ENCODE results near the gene GPR156.

The GPR156 gene

DNA sequence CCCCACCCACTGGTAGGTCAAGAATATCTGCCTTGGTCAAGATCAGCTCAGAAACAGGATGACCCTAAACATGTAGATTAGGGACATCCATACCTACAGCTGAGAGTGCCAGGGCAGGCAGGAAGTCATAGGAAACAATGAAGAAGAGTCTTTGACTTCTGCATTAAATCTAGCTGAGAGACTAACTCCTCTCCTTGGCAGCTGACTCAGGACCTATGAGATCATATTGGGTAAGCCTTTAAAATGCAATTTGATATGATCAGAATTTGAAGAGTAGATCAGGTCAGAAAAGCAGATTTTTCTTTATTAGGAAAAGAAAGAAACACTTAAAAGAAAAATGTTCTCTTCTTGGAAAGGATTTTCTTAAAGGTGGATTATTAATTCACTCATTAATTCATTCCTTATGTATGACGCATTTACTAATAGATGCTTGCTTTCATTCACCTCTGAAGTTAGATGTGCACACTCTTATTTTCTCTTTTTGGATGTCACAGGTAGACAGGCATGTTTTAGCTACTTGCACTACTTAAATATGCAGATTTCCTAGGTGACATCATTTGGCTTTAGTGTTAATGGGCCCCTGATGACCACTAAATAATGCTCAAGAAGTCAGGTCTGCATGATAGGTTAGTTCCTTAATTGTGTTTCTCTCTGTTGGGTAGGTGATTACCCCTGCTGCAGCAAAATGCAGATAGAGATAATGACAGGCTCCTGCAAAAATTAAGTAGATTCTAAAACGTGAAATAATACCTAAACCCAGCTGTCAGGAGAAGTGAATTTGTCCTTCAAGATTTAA is 155.1 kb downstream of the GPR156 start:
- H3K9me3 ChIP-seq (ENCODE audit: control insufficient read depth, insufficient read depth, low read length): no peaks in the 10 kb centered on the region
- no peaks in the 10 kb centered on the region for H3K4me1 ChIP-seq (ENCODE audit: control insufficient read depth, insufficient read depth, low read length)
- no peak overlapping the region for H3K27ac ChIP-seq (ENCODE audit: low read length)
- no CpG with 5 or more reads among the region's 2 CpGs for WGBS (ENCODE audit: insufficient coverage, insufficient read length)
- no peaks in the 10 kb centered on the region for H3K27me3 ChIP-seq (ENCODE audit: control insufficient read depth, insufficient read depth, low read length)
- H3K4me3 ChIP-seq (ENCODE audit: low read length): no peak overlapping the region
- no peaks in the 10 kb centered on the region for H3K36me3 ChIP-seq (ENCODE audit: control insufficient read depth, insufficient read depth, low read length)
- DNase-seq (ENCODE audit: low read depth, low spot score): no peak

DNA sequence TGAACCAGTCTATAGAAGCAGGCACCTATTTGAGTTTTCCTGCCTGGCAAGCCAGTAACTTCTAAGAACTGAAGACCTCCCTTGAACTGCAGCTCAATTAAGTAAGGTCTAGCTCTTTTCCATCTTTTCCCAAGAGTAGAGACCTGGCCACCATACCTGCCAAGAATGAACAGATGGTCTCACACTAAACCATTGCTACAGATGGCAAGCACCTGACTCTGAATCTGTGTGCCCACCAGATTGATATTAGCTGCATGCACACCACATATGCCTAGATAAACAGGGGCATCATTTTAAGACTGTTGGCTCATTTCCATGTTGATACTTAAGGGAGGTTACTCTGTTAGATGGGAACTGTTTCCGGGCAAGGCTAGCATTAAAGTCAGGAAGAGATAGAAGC is 156.0 kb downstream of the GPR156 start:
- Histone ChIP-seq H3K27ac (ENCODE audit: low read length) (no peak overlapping the region), H3K9me3 (ENCODE audit: control insufficient read depth, insufficient read depth, low read length) (no peaks in the 10 kb centered on the region), H3K27me3 (ENCODE audit: control insufficient read depth, insufficient read depth, low read length) (no peaks in the 10 kb centered on the region), H3K4me3 (ENCODE audit: low read length) (no peak overlapping the region), H3K36me3 (ENCODE audit: control insufficient read depth, insufficient read depth, low read length) (no peaks in the 10 kb centered on the region), H3K4me1 (ENCODE audit: control insufficient read depth, insufficient read depth, low read length) (no peaks in the 10 kb centered on the region)
- no peak for DNase-seq (ENCODE audit: low read depth, low spot score)
- no CpG with 5 or more reads among the region's 1 CpG for WGBS (ENCODE audit: insufficient coverage, insufficient read length)

DNA sequence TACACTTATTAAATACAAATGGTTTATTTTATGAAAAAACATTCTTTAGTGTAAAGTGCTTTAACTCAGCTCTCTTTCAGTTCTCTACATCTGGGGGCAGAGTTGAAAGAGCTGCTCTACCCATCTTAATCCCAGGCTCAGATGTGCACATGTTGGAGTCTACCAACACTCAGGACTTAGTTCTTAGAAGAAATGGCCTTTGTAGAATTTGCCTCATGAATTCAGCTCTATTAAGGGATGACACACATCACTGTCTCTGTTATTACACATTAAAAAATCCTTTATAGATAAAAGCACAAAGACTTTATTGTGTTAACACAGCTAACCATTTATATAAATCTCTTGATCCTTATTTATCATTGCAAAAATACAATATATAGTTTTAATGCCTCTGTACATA is 159.0 kb downstream of the GPR156 start:
- DNase-seq (ENCODE audit: low read depth, low spot score): no peak
- no peak overlapping the region for H3K4me3 ChIP-seq (ENCODE audit: low read length)
- H3K27me3 ChIP-seq (ENCODE audit: control insufficient read depth, insufficient read depth, low read length): no peaks in the 10 kb centered on the region
- no peaks in the 10 kb centered on the region for H3K9me3 ChIP-seq (ENCODE audit: control insufficient read depth, insufficient read depth, low read length)
- no peaks in the 10 kb centered on the region for H3K36me3 ChIP-seq (ENCODE audit: control insufficient read depth, insufficient read depth, low read length)
- H3K27ac ChIP-seq (ENCODE audit: low read length): no peak overlapping the region
- no peaks in the 10 kb centered on the region for H3K4me1 ChIP-seq (ENCODE audit: control insufficient read depth, insufficient read depth, low read length)

DNA sequence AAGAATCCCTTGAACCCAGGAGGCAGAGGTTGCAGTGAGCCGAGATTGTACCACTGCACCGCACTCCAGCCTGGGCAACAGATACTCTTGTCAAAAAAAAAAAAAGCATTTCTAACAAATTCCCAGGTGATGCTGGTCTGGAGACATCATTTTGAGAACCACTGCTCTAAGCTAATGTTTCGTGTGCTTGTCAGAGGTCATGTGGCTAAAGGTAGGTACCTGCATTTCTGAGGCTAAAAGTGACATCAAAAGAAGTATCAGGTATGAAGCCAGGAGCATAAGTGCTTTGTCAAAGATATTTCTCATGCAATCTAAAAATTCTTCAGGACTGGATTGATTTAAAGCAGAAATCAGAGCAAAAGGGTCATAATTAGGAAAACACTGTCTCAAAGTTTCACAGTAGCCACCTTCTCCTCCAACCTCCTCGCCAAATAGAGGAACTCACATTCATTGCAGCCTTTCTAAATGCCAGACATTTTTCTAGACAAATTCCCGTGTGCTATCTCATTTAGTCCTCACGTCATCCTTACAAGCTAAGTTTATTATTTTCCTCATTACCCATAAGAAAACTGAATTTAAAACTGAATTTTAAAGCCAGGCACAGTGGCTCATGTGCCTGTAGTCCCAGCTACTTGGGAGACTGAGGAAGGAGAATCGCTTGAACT is 165.0 kb downstream of the GPR156 start:
- no peak for DNase-seq (ENCODE audit: low read depth, low spot score)
- H3K36me3 ChIP-seq (ENCODE audit: control insufficient read depth, insufficient read depth, low read length): no peaks in the 10 kb centered on the region
- no peaks in the 10 kb centered on the region for H3K9me3 ChIP-seq (ENCODE audit: control insufficient read depth, insufficient read depth, low read length)
- H3K27ac ChIP-seq (ENCODE audit: low read length): no peak overlapping the region
- H3K4me1 ChIP-seq (ENCODE audit: control insufficient read depth, insufficient read depth, low read length): no peaks in the 10 kb centered on the region
- no peaks in the 10 kb centered on the region for H3K27me3 ChIP-seq (ENCODE audit: control insufficient read depth, insufficient read depth, low read length)
- no CpG with 5 or more reads among the region's 7 CpGs for WGBS (ENCODE audit: insufficient coverage, insufficient read length)
- H3K4me3 ChIP-seq (ENCODE audit: low read length): no peak overlapping the region

Measured in iPS DF 6.9 (cell line).